ENCODE results near the gene OR9A2. TPM values are rescaled to one million over a fixed set of nuclear protein-coding genes. Genes with fewer than 3 reads are reported as not detected.

The OR9A2 gene
- total RNA-seq, 1 donor from 2014 or later, result 0.30 TPM

- intact Hi-C loops (cut with micrococcal nuclease), result no loop called here
- no peaks in the 10 kb centered on the region for H3K9me3 Mint-ChIP-seq
- no peaks in the 10 kb centered on the region for H3K36me3 Mint-ChIP-seq (ENCODE audit: low read depth)
- H3K4me3 Mint-ChIP-seq (ENCODE audit: low read depth), result no peak overlapping the region
- no peak overlapping the region for H3K27ac Mint-ChIP-seq
- H3K4me1 Mint-ChIP-seq (ENCODE audit: low read depth), result peaks cover 10% of the 10 kb centered on the region
- H3K27me3 Mint-ChIP-seq (ENCODE audit: low read depth), result peaks cover 5% of the 10 kb centered on the region
- DNase-seq (ENCODE audit: low spot score), result no peak
Measured at GRCh38 chr7:143043391-143043790, 16.5 kb upstream of the OR9A2 start.

- H3K36me3 Mint-ChIP-seq (ENCODE audit: low read depth), result no peaks in the 10 kb centered on the region
- H3K4me1 Mint-ChIP-seq (ENCODE audit: low read depth), result peaks cover 10% of the 10 kb centered on the region
- H3K4me3 Mint-ChIP-seq (ENCODE audit: low read depth), result no peak overlapping the region
- no peak overlapping the region for H3K27ac Mint-ChIP-seq
- H3K9me3 Mint-ChIP-seq, result no peaks in the 10 kb centered on the region
- DNase-seq (ENCODE audit: low spot score), result no peak
- intact Hi-C loops (cut with micrococcal nuclease), result no loop called here
- H3K27me3 Mint-ChIP-seq (ENCODE audit: low read depth), result peaks cover 5% of the 10 kb centered on the region
Measured at GRCh38 chr7:143042790-143043271, 15.9 kb upstream of the OR9A2 start.

- Mint-ChIP-seq H3K4me1 (ENCODE audit: low read depth) (peaks cover 10% of the 10 kb centered on the region), H3K4me3 (ENCODE audit: low read depth) (no peak overlapping the region), H3K27me3 (ENCODE audit: low read depth) (peaks cover 5% of the 10 kb centered on the region), H3K27ac (no peak overlapping the region), H3K36me3 (ENCODE audit: low read depth) (no peaks in the 10 kb centered on the region), H3K9me3 (no peaks in the 10 kb centered on the region)
- DNase-seq (ENCODE audit: low spot score), result no peak
- intact Hi-C loops (cut with micrococcal nuclease), result no loop called here
Measured at GRCh38 chr7:143042159-143042789, 15.3 kb upstream of the OR9A2 start.

GRCh38 chr7:143041346-143041745 is 14.4 kb upstream of the OR9A2 start:
- no peak for DNase-seq (ENCODE audit: low spot score)
- intact Hi-C loops (cut with micrococcal nuclease), result no loop called here
- Mint-ChIP-seq H3K9me3 (no peaks in the 10 kb centered on the region), H3K27me3 (ENCODE audit: low read depth) (peaks cover 3% of the 10 kb centered on the region), H3K36me3 (ENCODE audit: low read depth) (no peaks in the 10 kb centered on the region), H3K4me3 (ENCODE audit: low read depth) (no peak overlapping the region), H3K27ac (no peak overlapping the region), H3K4me1 (ENCODE audit: low read depth) (peaks cover 10% of the 10 kb centered on the region)

- no peak overlapping the region for H3K4me3 Mint-ChIP-seq (ENCODE audit: low read depth)
- intact Hi-C loops (cut with micrococcal nuclease), result no loop called here
Measured at GRCh38 chr7:143040209-143040715, 13.3 kb upstream of the OR9A2 start.

GRCh38 chr7:143038635-143039034 is 11.7 kb upstream of the OR9A2 start:
- no peak overlapping the region for H3K27ac Mint-ChIP-seq
- H3K4me1 Mint-ChIP-seq (ENCODE audit: low read depth), result peaks cover 8% of the 10 kb centered on the region
- no peak overlapping the region for H3K4me3 Mint-ChIP-seq (ENCODE audit: low read depth)
- H3K27me3 Mint-ChIP-seq (ENCODE audit: low read depth), result peaks cover 5% of the 10 kb centered on the region
- H3K36me3 Mint-ChIP-seq (ENCODE audit: low read depth), result no peaks in the 10 kb centered on the region
- H3K9me3 Mint-ChIP-seq, result peaks cover 9% of the 10 kb centered on the region
- intact Hi-C loops (cut with micrococcal nuclease), result no loop called here
- no peak for DNase-seq (ENCODE audit: low spot score)

More at GRCh38 chr7:143040209-143040715, 13.3 kb upstream of the OR9A2 start:
- no peaks in the 10 kb centered on the region for H3K36me3 Mint-ChIP-seq (ENCODE audit: low read depth)
- H3K9me3 Mint-ChIP-seq, result peaks cover under 1% of the 10 kb centered on the region
- H3K27ac Mint-ChIP-seq, result no peak overlapping the region
- H3K27me3 Mint-ChIP-seq (ENCODE audit: low read depth), result peaks cover 2% of the 10 kb centered on the region
- DNase-seq (ENCODE audit: low spot score), result no peak
- H3K4me1 Mint-ChIP-seq (ENCODE audit: low read depth), result peaks cover 8% of the 10 kb centered on the region

- no peaks in the 10 kb centered on the region for H3K9me3 Mint-ChIP-seq
- no peak overlapping the region for H3K27ac Mint-ChIP-seq
- no peak overlapping the region for H3K4me3 Mint-ChIP-seq (ENCODE audit: low read depth)
- DNase-seq (ENCODE audit: low spot score), result no peak
- no peaks in the 10 kb centered on the region for H3K36me3 Mint-ChIP-seq (ENCODE audit: low read depth)
- no peaks in the 10 kb centered on the region for H3K4me1 Mint-ChIP-seq (ENCODE audit: low read depth)
- peaks cover 10% of the 10 kb centered on the region for H3K27me3 Mint-ChIP-seq (ENCODE audit: low read depth)
- intact Hi-C loops (cut with micrococcal nuclease), result no loop called here
Measured at GRCh38 chr7:143027683-143028082, 751 bp upstream of the OR9A2 start.

GRCh38 chr7:143025371-143025770 is 1.6 kb downstream of the OR9A2 start:
- no peak overlapping the region for H3K27ac Mint-ChIP-seq
- no peaks in the 10 kb centered on the region for H3K4me1 Mint-ChIP-seq (ENCODE audit: low read depth)
- H3K4me3 Mint-ChIP-seq (ENCODE audit: low read depth), result no peak overlapping the region
- intact Hi-C loops (cut with micrococcal nuclease), result no loop called here
- no peaks in the 10 kb centered on the region for H3K9me3 Mint-ChIP-seq
- H3K36me3 Mint-ChIP-seq (ENCODE audit: low read depth), result no peaks in the 10 kb centered on the region
- H3K27me3 Mint-ChIP-seq (ENCODE audit: low read depth), result peaks cover 11% of the 10 kb centered on the region
- DNase-seq (ENCODE audit: low spot score), result no peak

GRCh38 chr7:143023047-143023446 is 3.9 kb downstream of the OR9A2 start:
- intact Hi-C loops (cut with micrococcal nuclease), result no loop called here
- Mint-ChIP-seq H3K9me3 (no peaks in the 10 kb centered on the region), H3K4me1 (ENCODE audit: low read depth) (no peaks in the 10 kb centered on the region), H3K27ac (no peak overlapping the region), H3K36me3 (ENCODE audit: low read depth) (no peaks in the 10 kb centered on the region), H3K27me3 (ENCODE audit: low read depth) (peaks cover 14% of the 10 kb centered on the region), H3K4me3 (ENCODE audit: low read depth) (no peak overlapping the region)
- no peak for DNase-seq (ENCODE audit: low spot score)

GRCh38 chr7:143018931-143019330 is 8.0 kb downstream of the OR9A2 start:
- Mint-ChIP-seq H3K9me3 (no peaks in the 10 kb centered on the region), H3K27me3 (ENCODE audit: low read depth) (peaks cover 22% of the 10 kb centered on the region), H3K36me3 (ENCODE audit: low read depth) (no peaks in the 10 kb centered on the region), H3K4me1 (ENCODE audit: low read depth) (no peaks in the 10 kb centered on the region), H3K27ac (no peak overlapping the region), H3K4me3 (ENCODE audit: low read depth) (no peak overlapping the region)
- no peak for DNase-seq (ENCODE audit: low spot score)
- intact Hi-C loops (cut with micrococcal nuclease), result no loop called here

GRCh38 chr7:143016996-143017395 is 9.9 kb downstream of the OR9A2 start:
- Mint-ChIP-seq H3K27ac (no peak overlapping the region), H3K4me1 (ENCODE audit: low read depth) (no peaks in the 10 kb centered on the region)

GRCh38 chr7:143015926-143016490 is 10.9 kb downstream of the OR9A2 start:
- H3K4me3 Mint-ChIP-seq (ENCODE audit: low read depth), result no peak overlapping the region
- H3K4me1 Mint-ChIP-seq (ENCODE audit: low read depth), result no peaks in the 10 kb centered on the region
- DNase-seq (ENCODE audit: low spot score), result no peak
- H3K27me3 Mint-ChIP-seq (ENCODE audit: low read depth), result peaks cover 24% of the 10 kb centered on the region
- intact Hi-C loops (cut with micrococcal nuclease), result no loop called here
- no peak overlapping the region for H3K27ac Mint-ChIP-seq
- H3K9me3 Mint-ChIP-seq, result no peaks in the 10 kb centered on the region
- H3K36me3 Mint-ChIP-seq (ENCODE audit: low read depth), result no peaks in the 10 kb centered on the region

More at GRCh38 chr7:143016996-143017395, 9.9 kb downstream of the OR9A2 start:
- intact Hi-C loops (cut with micrococcal nuclease), result no loop called here
- H3K27me3 Mint-ChIP-seq (ENCODE audit: low read depth), result peaks cover 27% of the 10 kb centered on the region
- H3K9me3 Mint-ChIP-seq, result no peaks in the 10 kb centered on the region
- no peaks in the 10 kb centered on the region for H3K36me3 Mint-ChIP-seq (ENCODE audit: low read depth)
- DNase-seq (ENCODE audit: low spot score), result no peak
- no peak overlapping the region for H3K4me3 Mint-ChIP-seq (ENCODE audit: low read depth)

GRCh38 chr7:143015084-143015483 is 11.8 kb downstream of the OR9A2 start:
- H3K27me3 Mint-ChIP-seq (ENCODE audit: low read depth), result peaks cover 24% of the 10 kb centered on the region
- H3K9me3 Mint-ChIP-seq, result no peaks in the 10 kb centered on the region
- H3K4me3 Mint-ChIP-seq (ENCODE audit: low read depth), result no peak overlapping the region
- no peaks in the 10 kb centered on the region for H3K36me3 Mint-ChIP-seq (ENCODE audit: low read depth)
- H3K27ac Mint-ChIP-seq, result no peak overlapping the region
- no peak for DNase-seq (ENCODE audit: low spot score)
- H3K4me1 Mint-ChIP-seq (ENCODE audit: low read depth), result no peaks in the 10 kb centered on the region
- intact Hi-C loops (cut with micrococcal nuclease), result no loop called here

Measured in activated T-helper 2 cell treated with anti-CD3 and anti-CD28 coated beads, Interferon-gamma antibody, Interleukin-2, Interleukin-4, amounts not matched to agents 10 μg/mL and 5 μg/mL and 100 μg/mL, durations not matched to agents 14 hours and 24 hours and 36 hours (primary cell).